HepG2 (cell line): ENCODE measurements around the gene COL6A6. TPM values are rescaled to one million over a fixed set of nuclear protein-coding genes. Genes with fewer than 3 reads are reported as not detected.

Experiments used
- ATAC-seq: fragments of 200-7000 bp; cut with Tn5 transposase; 3 replicates; pipeline ENCODE4 v1.9.1; 2020; ENCODE audit warnings: mild to moderate bottlenecking, moderate library complexity
- BruUV-seq: library from RNA; stranded (reverse); fragments of 400-500 nt; replicated peaks from 2 replicates; lab custom pipeline; 2021; lab: Mats Ljungman, UMichigan
- CTCF ChIA-PET: fragments of 300-600 bp; formaldehyde crosslinking; extraction: SDS; loops from one replicate; lab custom pipeline; 2021; ENCODE audit warnings: low total read pairs, inconsistent platforms, low intra/inter-chr PET ratio; lab: Yijun Ruan, JAX
- POLR2A ChIA-PET: fragments of 350-600 bp; sonication (Branson Sonifier 250); formaldehyde crosslinking; loops from one replicate; lab custom pipeline; 2020; ENCODE audit warnings: antibody characterized with exemption, inconsistent platforms; lab: Yijun Ruan, JAX
- DNase-seq: peaks from one replicate; pipeline ENCODE4 v3.0.0-alpha.2; 2015; ENCODE audit warnings: low spot score
- FAIRE-seq: peaks from 3 replicates; lab custom pipeline; 2011; peaks lifted over from hg19 to GRCh38; lab: Jason Lieb, UNC
- H2AFZ ChIP-seq: one replicate; pipeline ENCODE4 v1.6.1; 2011; ENCODE audit warnings: low read length, inconsistent platforms
- H3K27ac ChIP-seq: fragments of 300-600 bp; 3 replicates; pipeline ENCODE4 v1.8.0; 2011; ENCODE audit warnings: mixed run types, mild to moderate bottlenecking, mixed read lengths, low read length, inconsistent platforms; ENCODE audit not compliant: insufficient read depth; ENCODE audit errors: extremely low read length
- H3K27me3 ChIP-seq, 2 experiments: fragments of 200-600 bp in 1 of 2; 2 replicates in 1 of 2; 3 replicates in 1 of 2; pipeline versions ENCODE4 v1.6.0 to v1.8.0; 2011; ENCODE audit warnings: low read length in 2 of 2, mild to moderate bottlenecking in 2 of 2, moderate library complexity in 2 of 2, inconsistent platforms in 1 of 2; ENCODE audit not compliant: insufficient read depth in 2 of 2, control insufficient read depth in 1 of 2
- H3K36me3 ChIP-seq, 2 experiments: fragments of 200-600 bp in 1 of 2; replicated peaks in 1 of 2; 2 replicates in 1 of 2; 3 replicates in 1 of 2; pipeline versions ENCODE4 v1.5.1 to v1.8.0; 2011; ENCODE audit warnings: low read length in 2 of 2, inconsistent platforms in 1 of 2; ENCODE audit not compliant: insufficient read depth in 2 of 2, control insufficient read depth in 1 of 2
- H3K4me1 ChIP-seq: 2 replicates; pipeline ENCODE4 v1.5.1; 2012; ENCODE audit warnings: low read length, inconsistent platforms; ENCODE audit not compliant: insufficient read depth
- H3K4me2 ChIP-seq: 2 replicates; pipeline ENCODE4 v1.6.0; 2011; ENCODE audit warnings: low read depth, low read length, inconsistent platforms
- H3K4me3 ChIP-seq, 3 experiments: fragments of 200-600 bp in 1 of 3; sonication (generic), shearing (Covaris generic) in 1 of 3; replicated peaks in 1 of 3; 2 replicates each; pipeline ENCODE4 v1.5.1; 2011 to 2016; ENCODE audit warnings: low read length in 3 of 3, inconsistent platforms in 2 of 3, low read depth in 2 of 3, mild to moderate bottlenecking in 2 of 3, control low read depth in 1 of 3, mixed read lengths in 1 of 3; ENCODE audit not compliant: insufficient read depth in 1 of 3
- H3K79me2 ChIP-seq: one replicate; pipeline ENCODE4 v1.6.1; 2011; ENCODE audit warnings: low read length, inconsistent platforms; ENCODE audit not compliant: insufficient read depth
- H3K9ac ChIP-seq: 2 replicates; pipeline ENCODE4 v1.6.0; 2011; ENCODE audit warnings: mild to moderate bottlenecking, low read depth, low read length, inconsistent platforms; ENCODE audit not compliant: insufficient read depth
- H3K9me3 ChIP-seq: 2 replicates; pipeline ENCODE4 v1.5.1; 2012; ENCODE audit warnings: mild to moderate bottlenecking, low read length
- H4K20me1 ChIP-seq: 2 replicates; pipeline ENCODE4 v1.6.0; 2011; ENCODE audit warnings: inconsistent platforms, mild to moderate bottlenecking, low read length, moderate library complexity; ENCODE audit not compliant: insufficient read depth
- ATAD3A ChIP-seq: sonication (generic); formaldehyde crosslinking; IDR thresholded peaks from 2 replicates; pipeline ENCODE4 v1.4.0; 2020; ENCODE audit warnings: missing genetic modification reagents
- CTCF ChIP-seq: sonication (generic); formaldehyde crosslinking; IDR thresholded peaks from 2 replicates; pipeline ENCODE4 v1.5.0; 2020; ENCODE audit warnings: mild to moderate bottlenecking, missing genetic modification reagents, moderate library complexity
- ESRRA ChIP-seq: sonication (generic); formaldehyde crosslinking; IDR thresholded peaks from 2 replicates; pipeline ENCODE4 v1.5.1; 2020; ENCODE audit warnings: mild to moderate bottlenecking, low read depth, missing genetic modification reagents
- HNRNPLL ChIP-seq: fragments of 200-400 bp; formaldehyde crosslinking; IDR thresholded peaks from 2 replicates; pipeline ENCODE4 v1.6.1; 2017; ENCODE audit warnings: mild to moderate bottlenecking, low read depth, low read length; ENCODE audit not compliant: poor library complexity, severe bottlenecking
- KAT7 ChIP-seq: IDR thresholded peaks from 2 replicates; pipeline ENCODE4 v1.6.1; 2018; ENCODE audit warnings: borderline replicate concordance, missing compliant biosample characterization
- KDM5A ChIP-seq: fragments of 200-600 bp; sonication (generic); IDR thresholded peaks from 2 replicates; pipeline ENCODE4 v1.7.0; 2018; ENCODE audit warnings: antibody characterized with exemption, mild to moderate bottlenecking, low read length, borderline replicate concordance
- MLLT10 ChIP-seq: sonication (generic); formaldehyde crosslinking; IDR thresholded peaks from 2 replicates; pipeline ENCODE4 v1.4.0; 2020; ENCODE audit warnings: missing genetic modification reagents
- PCBP2 ChIP-seq: fragments of 200-400 bp; formaldehyde crosslinking; optimal IDR thresholded peaks from 2 replicates; pipeline ENCODE3; 2018; ENCODE audit warnings: low read length, low read depth; ENCODE audit not compliant: poor library complexity, severe bottlenecking
- SP5 ChIP-seq: IDR thresholded peaks from 2 replicates; pipeline ENCODE4 v1.6.1; 2016; ENCODE audit warnings: low read depth, borderline replicate concordance
- SPEN ChIP-seq: sonication (generic); formaldehyde crosslinking; IDR thresholded peaks from 2 replicates; pipeline ENCODE4 v1.5.1; 2020; ENCODE audit warnings: low read depth, mild to moderate bottlenecking, missing genetic modification reagents
- TBL1XR1 ChIP-seq: fragments of 150-350 bp; IDR thresholded peaks from 2 replicates; pipeline ENCODE4 v1.6.1; 2014; ENCODE audit warnings: borderline replicate concordance, low read length; ENCODE audit not compliant: partially characterized antibody
- ZBTB26 ChIP-seq: IDR thresholded peaks from 2 replicates; pipeline ENCODE4 v1.6.1; 2016; ENCODE audit warnings: missing compliant biosample characterization, missing genetic modification reagents, borderline replicate concordance
- ZNF18 ChIP-seq: sonication (generic); formaldehyde crosslinking; IDR thresholded peaks from 2 replicates; pipeline ENCODE4 v1.8.0; 2022; ENCODE audit warnings: mild to moderate bottlenecking, missing genetic modification reagents; ENCODE audit not compliant: insufficient replicate concordance
- ZNF3 ChIP-seq: IDR thresholded peaks from 2 replicates; pipeline ENCODE4 v1.7.0; 2017; ENCODE audit warnings: inconsistent platforms
- ZNF430 ChIP-seq: sonication (generic); formaldehyde crosslinking; IDR thresholded peaks from 2 replicates; pipeline ENCODE4 v1.9.0; 2021; ENCODE audit warnings: mild to moderate bottlenecking, missing genetic modification reagents
- WGBS: methylation state at CpG from one replicate; pipeline ENCODE4 v1.1.6; 2017; ENCODE audit warnings: low lambda C conversion rate; 5-methylcytosine and 5-hydroxymethylcytosine counted together
- in situ Hi-C: cut with HindIII; loops from 2 replicates; pipeline ENCODE4 v1.10.0; 2017; ENCODE audit warnings: low pct_unique_long_range_greater_than_20kb; ENCODE audit not compliant: extremely low pct_ligation_motif_present
- intact Hi-C: fragments of 100-400 bp; cut with micrococcal nuclease; formaldehyde crosslinking; loops from one replicate; pipeline ENCODE4 v1.10.0; 2022; ENCODE audit not compliant: unreplicated experiment
- polyA plus RNA-seq, 8 experiments: library from polyadenylated mRNA; depleted of rRNA in 3 of 8; stranded (reverse) in 7 of 8; unstranded in 1 of 8; fragments of >200 nt; fragmentation: Illumina TruSeq in 4 of 8; extraction: Trizol in 4 of 8; gene quantifications; 2 replicates each; pipeline versions ENCODE4 v1.2.1 to v1.2.3, GENCODE V29; 2011 to 2016; ENCODE audit warnings: low read depth in 4 of 8, missing spikeins in 1 of 8, mixed read lengths in 1 of 8; ENCODE audit not compliant: insufficient read depth in 1 of 8
- total RNA-seq, 5 experiments: library from RNA; depleted of rRNA; stranded (reverse); fragments of >200 nt; fragmentation: Illumina TruSeq; extraction: Trizol; gene quantifications; 2 replicates each; pipeline ENCODE4 v1.2.3, GENCODE V29; 2016; ENCODE audit warnings: low read depth in 1 of 5
- TF ChIP-seq, protein P1 (sequence below): sonication (generic); formaldehyde crosslinking; IDR thresholded peaks from 2 replicates; pipeline ENCODE4 v1.9.0; 2022; ENCODE audit warnings: low read depth, missing genetic modification reagents
- TF ChIP-seq, protein P2 (sequence below): sonication (generic); formaldehyde crosslinking; IDR thresholded peaks from 2 replicates; pipeline ENCODE4 v1.4.0; 2020; ENCODE audit warnings: missing genetic modification reagents; ENCODE audit errors: not compliant biosample characterization
- TF ChIP-seq, protein P3 (sequence below): IDR thresholded peaks from 2 replicates; pipeline ENCODE4 v1.6.1; 2016

COL6A6 gene
- total and polyA plus RNA-seq, 2 of the 13 experiments (the other 11 are each of a cell fraction or from before 2014, with no cell fraction given), result not detected

DNA sequence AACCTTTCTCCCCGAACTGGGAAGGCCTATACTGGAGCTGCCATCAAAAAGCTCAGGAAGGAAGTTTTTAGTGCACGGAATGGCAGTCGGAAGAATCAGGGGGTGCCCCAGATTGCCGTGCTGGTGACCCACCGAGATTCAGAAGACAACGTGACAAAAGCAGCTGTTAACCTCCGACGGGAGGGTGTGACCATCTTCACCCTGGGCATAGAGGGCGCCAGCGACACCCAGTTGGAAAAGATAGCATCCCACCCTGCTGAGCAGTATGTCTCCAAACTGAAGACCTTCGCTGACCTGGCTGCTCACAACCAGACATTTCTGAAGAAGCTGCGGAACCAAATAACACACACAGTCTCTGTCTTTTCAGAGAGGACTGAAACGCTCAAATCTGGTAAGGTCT, 48.2 kb downstream of the COL6A6 start:
- in situ Hi-C loops (no loop called here), intact Hi-C loops (no loop called here)
- no peaks in the 10 kb centered on the region for H3K9me3 ChIP-seq
- no peak for ATAC-seq
- H3K27me3 ChIP-seq, result peaks cover 0 to 28% of the 10 kb centered on the region in 2 experiments; a peak in 3 of 5 replicates
- H4K20me1 ChIP-seq, result no peaks in the 10 kb centered on the region
- 0% methylated on average over 4 of the region's 13 CpGs for WGBS
- no TSS peak for BruUV-seq
- H3K9ac ChIP-seq, result no peak overlapping the region
- H3K4me1 ChIP-seq, result no peaks in the 10 kb centered on the region
- no peak overlapping the region for H3K4me3 ChIP-seq
- no peaks in the 10 kb centered on the region for H3K36me3 ChIP-seq
- no peak overlapping the region for H3K4me2 ChIP-seq
- no peak for DNase-seq
- no peaks in the 10 kb centered on the region for H3K79me2 ChIP-seq
- FAIRE-seq, result no peak
- H2AFZ ChIP-seq, result no peak overlapping the region
- CTCF ChIA-PET, result no interaction called here
- POLR2A ChIA-PET, result no interaction called here
- no peak overlapping the region for H3K27ac ChIP-seq
- TF ChIP-seq HNRNPLL (no peak), SPEN (no peak), ZBTB26 (CRISPR knock-in tag) (no peak), KAT7 (CRISPR knock-in tag) (no peak), SP5 (CRISPR knock-in tag) (no peak), ESRRA (CRISPR knock-in tag) (no peak), PCBP2 (no peak), CTCF (CRISPR knock-in tag) (no peak), ZNF3 (CRISPR knock-in tag) (no peak), ATAD3A (CRISPR knock-in tag) (no peak), TBL1XR1 (no peak), ZNF430 (CRISPR knock-in tag) (no peak), MLLT10 (CRISPR knock-in tag) (no peak), KDM5A (no peak), ZNF18 (CRISPR knock-in tag) (no peak)
- TF ChIP-seq, protein P1, sequence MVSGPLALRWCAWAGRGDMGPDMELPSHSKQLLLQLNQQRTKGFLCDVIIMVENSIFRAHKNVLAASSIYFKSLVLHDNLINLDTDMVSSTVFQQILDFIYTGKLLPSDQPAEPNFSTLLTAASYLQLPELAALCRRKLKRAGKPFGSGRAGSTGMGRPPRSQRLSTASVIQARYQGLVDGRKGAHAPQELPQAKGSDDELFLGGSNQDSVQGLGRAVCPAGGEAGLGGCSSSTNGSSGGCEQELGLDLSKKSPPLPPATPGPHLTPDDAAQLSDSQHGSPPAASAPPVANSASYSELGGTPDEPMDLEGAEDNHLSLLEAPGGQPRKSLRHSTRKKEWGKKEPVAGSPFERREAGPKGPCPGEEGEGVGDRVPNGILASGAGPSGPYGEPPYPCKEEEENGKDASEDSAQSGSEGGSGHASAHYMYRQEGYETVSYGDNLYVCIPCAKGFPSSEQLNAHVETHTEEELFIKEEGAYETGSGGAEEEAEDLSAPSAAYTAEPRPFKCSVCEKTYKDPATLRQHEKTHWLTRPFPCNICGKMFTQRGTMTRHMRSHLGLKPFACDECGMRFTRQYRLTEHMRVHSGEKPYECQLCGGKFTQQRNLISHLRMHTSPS (CRISPR knock-in tag), result no peak
- TF ChIP-seq, protein P2, sequence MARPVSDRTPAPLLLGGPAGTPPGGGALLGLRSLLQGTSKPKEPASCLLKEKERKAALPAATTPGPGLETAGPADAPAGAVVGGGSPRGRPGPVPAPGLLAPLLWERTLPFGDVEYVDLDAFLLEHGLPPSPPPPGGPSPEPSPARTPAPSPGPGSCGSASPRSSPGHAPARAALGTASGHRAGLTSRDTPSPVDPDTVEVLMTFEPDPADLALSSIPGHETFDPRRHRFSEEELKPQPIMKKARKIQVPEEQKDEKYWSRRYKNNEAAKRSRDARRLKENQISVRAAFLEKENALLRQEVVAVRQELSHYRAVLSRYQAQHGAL (CRISPR knock-in tag), result no peak
- TF ChIP-seq, protein P3, sequence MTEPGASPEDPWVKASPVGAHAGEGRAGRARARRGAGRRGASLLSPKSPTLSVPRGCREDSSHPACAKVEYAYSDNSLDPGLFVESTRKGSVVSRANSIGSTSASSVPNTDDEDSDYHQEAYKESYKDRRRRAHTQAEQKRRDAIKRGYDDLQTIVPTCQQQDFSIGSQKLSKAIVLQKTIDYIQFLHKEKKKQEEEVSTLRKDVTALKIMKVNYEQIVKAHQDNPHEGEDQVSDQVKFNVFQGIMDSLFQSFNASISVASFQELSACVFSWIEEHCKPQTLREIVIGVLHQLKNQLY, result no peak
